H9 (cell line): Measurements from ENCODE around the gene CDKL1. TPM values are rescaled to one million over a fixed set of nuclear protein-coding genes. Genes with fewer than 3 reads are reported as not detected.

Experiments used
- DNase-seq: peaks from one replicate; pipeline ENCODE4 v3.0.0-alpha.2; 2017
- H2AFZ ChIP-seq: one replicate; pipeline ENCODE4 v1.6.1; 2013; ENCODE audit warnings: mild to moderate bottlenecking, low read length, control low read depth, moderate library complexity
- H2AK5ac ChIP-seq: 2 replicates; pipeline ENCODE4 v1.6.1; 2013; ENCODE audit warnings: low read length, control low read depth, mixed read lengths; ENCODE audit not compliant: insufficient read length
- H2BK120ac ChIP-seq: one replicate; pipeline ENCODE4 v1.6.1; 2013; ENCODE audit warnings: low read depth, mild to moderate bottlenecking, low read length, control low read depth, inconsistent platforms; ENCODE audit not compliant: poor library complexity, severe bottlenecking
- H2BK12ac ChIP-seq: 2 replicates; pipeline ENCODE4 v1.6.1; 2013; ENCODE audit warnings: low read length, control low read depth, mixed read lengths, low read depth; ENCODE audit not compliant: insufficient read length
- H2BK15ac ChIP-seq: 2 replicates; pipeline ENCODE4 v1.6.1; 2013; ENCODE audit warnings: low read depth, low read length, control low read depth
- H2BK20ac ChIP-seq: one replicate; pipeline ENCODE4 v1.6.1; 2013; ENCODE audit warnings: low read depth, mild to moderate bottlenecking, low read length, control low read depth, inconsistent platforms; ENCODE audit not compliant: poor library complexity, severe bottlenecking
- H2BK5ac ChIP-seq: 2 replicates; pipeline ENCODE4 v1.6.1; 2013; ENCODE audit warnings: low read length, control low read depth, mixed read lengths; ENCODE audit not compliant: insufficient read length
- H3K14ac ChIP-seq: 2 replicates; pipeline ENCODE4 v1.6.1; 2013; ENCODE audit warnings: low read length, control low read depth; ENCODE audit not compliant: insufficient read depth
- H3K18ac ChIP-seq: 2 replicates; pipeline ENCODE4 v1.6.1; 2013; ENCODE audit warnings: low read depth, mild to moderate bottlenecking, mixed read lengths, low read length, control low read depth; ENCODE audit not compliant: insufficient read length
- H3K23ac ChIP-seq: 2 replicates; pipeline ENCODE4 v1.6.1; 2013; ENCODE audit warnings: low read length, control low read depth, mixed read lengths, low read depth; ENCODE audit not compliant: insufficient read length
- H3K23me2 ChIP-seq: 2 replicates; pipeline ENCODE4 v1.6.1; 2013; ENCODE audit warnings: low read depth, mild to moderate bottlenecking, mixed read lengths, low read length, control low read depth; ENCODE audit not compliant: insufficient read length, poor library complexity, severe bottlenecking
- H3K27ac ChIP-seq: 2 replicates; pipeline ENCODE4 v1.5.1; 2013; ENCODE audit warnings: low read length, control low read depth, mixed read lengths, low read depth; ENCODE audit not compliant: insufficient read length
- H3K27me3 ChIP-seq: 2 replicates; pipeline ENCODE4 v1.6.1; 2013; ENCODE audit warnings: low read length, control low read depth, inconsistent platforms; ENCODE audit not compliant: insufficient read depth
- H3K4ac ChIP-seq: 2 replicates; pipeline ENCODE4 v1.6.1; 2013; ENCODE audit warnings: low read depth, mild to moderate bottlenecking, control low read depth, inconsistent platforms, low read length, moderate library complexity
- H3K4me1 ChIP-seq: 2 replicates; pipeline ENCODE4 v1.6.1; 2013; ENCODE audit warnings: low read length, control low read depth, inconsistent platforms; ENCODE audit not compliant: insufficient read depth
- H3K4me2 ChIP-seq: 2 replicates; pipeline ENCODE4 v1.6.1; 2013; ENCODE audit warnings: low read length, control low read depth, mixed read lengths; ENCODE audit not compliant: insufficient read length, insufficient read depth
- H3K56ac ChIP-seq: 2 replicates; pipeline ENCODE4 v1.6.1; 2013; ENCODE audit warnings: low read depth, mild to moderate bottlenecking, mixed read lengths, low read length, control low read depth; ENCODE audit not compliant: insufficient read length
- H3K79me1 ChIP-seq: 2 replicates; pipeline ENCODE4 v1.6.1; 2013; ENCODE audit warnings: low read depth, mild to moderate bottlenecking, moderate library complexity, low read length, control low read depth, inconsistent platforms; ENCODE audit not compliant: insufficient read depth, poor library complexity, severe bottlenecking
- H3K79me2 ChIP-seq: 2 replicates; pipeline ENCODE4 v1.6.1; 2013; ENCODE audit warnings: low read length, control low read depth, inconsistent platforms; ENCODE audit not compliant: insufficient read depth
- H3K9ac ChIP-seq: 2 replicates; pipeline ENCODE4 v1.6.1; 2013; ENCODE audit warnings: low read length, control low read depth, mixed read lengths; ENCODE audit not compliant: insufficient read length; ENCODE audit errors: extremely low read depth
- H3K9me3 ChIP-seq: one replicate; pipeline ENCODE4 v1.6.1; 2013; ENCODE audit warnings: low read depth, low read length, inconsistent platforms; ENCODE audit not compliant: control insufficient read depth
- H3T11ph ChIP-seq: one replicate; pipeline ENCODE4 v1.6.1; 2013; ENCODE audit warnings: mild to moderate bottlenecking, low read length, control low read depth, inconsistent platforms
- H4K20me1 ChIP-seq: one replicate; pipeline ENCODE4 v1.6.1; 2013; ENCODE audit not compliant: control insufficient read depth, insufficient read length, insufficient read depth
- H4K5ac ChIP-seq: 2 replicates; pipeline ENCODE4 v1.6.1; 2013; ENCODE audit warnings: low read depth, mild to moderate bottlenecking, mixed read lengths, low read length, control low read depth; ENCODE audit not compliant: insufficient read length
- H4K8ac ChIP-seq: replicated peaks from 2 replicates; pipeline ENCODE4 v1.6.1; 2013; ENCODE audit warnings: low read length, control low read depth, mixed read lengths, low read depth; ENCODE audit not compliant: insufficient read length
- H4K91ac ChIP-seq: 2 replicates; pipeline ENCODE4 v1.6.1; 2013; ENCODE audit warnings: low read depth, mild to moderate bottlenecking, moderate library complexity, mixed read lengths, low read length, control low read depth; ENCODE audit not compliant: insufficient read length
- H3K27ac Mint-ChIP-seq, 3 experiments: 2 replicates in 2 of 3; 3 replicates in 1 of 3; pipeline ENCODE4 v1.8.0; 2020 to 2021; ENCODE audit warnings: mixed read lengths in 3 of 3, mild to moderate bottlenecking in 1 of 3, moderate library complexity in 1 of 3
- H3K27me3 Mint-ChIP-seq: 2 replicates; pipeline ENCODE4 v1.8.0; 2021; ENCODE audit warnings: low read depth, mild to moderate bottlenecking, moderate library complexity, mixed read lengths
- H3K36me3 Mint-ChIP-seq, 3 experiments: 2 replicates in 2 of 3; 3 replicates in 1 of 3; pipeline ENCODE4 v1.8.0; 2020 to 2021; ENCODE audit warnings: low read depth in 3 of 3, mixed read lengths in 3 of 3; ENCODE audit not compliant: insufficient read depth in 1 of 3
- H3K4me1 Mint-ChIP-seq, 2 experiments: 2 replicates each; pipeline ENCODE4 v1.8.0; 2020; ENCODE audit warnings: mixed read lengths in 2 of 2
- H3K4me3 Mint-ChIP-seq, 2 experiments: 2 replicates in 1 of 2; 3 replicates in 1 of 2; pipeline ENCODE4 v1.8.0; 2020 to 2021; ENCODE audit warnings: mild to moderate bottlenecking in 2 of 2, mixed read lengths in 2 of 2, moderate library complexity in 1 of 2
- H3K9me3 Mint-ChIP-seq, 2 experiments: 2 replicates in 1 of 2; 3 replicates in 1 of 2; pipeline ENCODE4 v1.8.0; 2020; ENCODE audit warnings: mild to moderate bottlenecking in 2 of 2, mixed read lengths in 2 of 2, moderate library complexity in 1 of 2
- CTCF ChIP-seq: fragments of 200-600 bp; sonication (generic); conservative IDR thresholded peaks from 3 replicates; pipeline ENCODE4 v1.8.0; 2021; ENCODE audit warnings: antibody characterized with exemption, mild to moderate bottlenecking
- microRNA-seq: library from miRNA; unstranded; fragments of <30 nt; microRNA quantifications from one replicate; pipeline ENCODE4, GENCODE V29; 2020; ENCODE audit warnings: borderline microRNAs expressed
- total RNA-seq: library from RNA; stranded (reverse); gene quantifications from 2 replicates; pipeline ENCODE4 v1.2.1, GENCODE V29; 2021

Gene CDKL1
- total RNA-seq, 1 experiment from 2014 or later: 0.72 TPM

- peak overlapping the region; percentile 75 for H4K5ac ChIP-seq
- no peak overlapping the region for H3K9ac ChIP-seq
- no peak overlapping the region for H3T11ph ChIP-seq
- no peak overlapping the region for H2BK20ac ChIP-seq
- no peaks in the 10 kb centered on the region for H3K4me1 Mint-ChIP-seq
- H3K23ac ChIP-seq: no peak overlapping the region
- H2BK15ac ChIP-seq: no peak overlapping the region
- no peaks in the 10 kb centered on the region for H3K4me1 ChIP-seq
- no peak overlapping the region for H4K8ac ChIP-seq
- H3K14ac ChIP-seq: no peak overlapping the region
- H3K9me3 Mint-ChIP-seq: no peaks in the 10 kb centered on the region
- H2AFZ ChIP-seq: no peak overlapping the region
- DNase-seq: no peak
- no peaks in the 10 kb centered on the region for H4K20me1 ChIP-seq
- no peaks in the 10 kb centered on the region for H3K23me2 ChIP-seq
- no peak overlapping the region for H2BK5ac ChIP-seq
- no peak overlapping the region for H3K18ac ChIP-seq
- H3K56ac ChIP-seq: no peak overlapping the region
- H4K91ac ChIP-seq: no peak overlapping the region
- H3K27ac Mint-ChIP-seq: peak overlapping the region in 2 of 3 experiments; percentile 18 to 50; a peak in 3 of 7 replicates
- no peak overlapping the region for H3K4ac ChIP-seq
- no peak overlapping the region for H3K4me3 Mint-ChIP-seq
- no peaks in the 10 kb centered on the region for H3K27me3 Mint-ChIP-seq
- no peak overlapping the region for H3K4me2 ChIP-seq
- H3K27me3 ChIP-seq: no peaks in the 10 kb centered on the region
- H2AK5ac ChIP-seq: no peak overlapping the region
- H3K79me1 ChIP-seq: no peaks in the 10 kb centered on the region
- no peak overlapping the region for H3K27ac ChIP-seq
- H2BK120ac ChIP-seq: no peak overlapping the region
- no peak for TF ChIP-seq CTCF
- H3K79me2 ChIP-seq: no peaks in the 10 kb centered on the region
- peaks cover 6 to 15% (median 7%) of the 10 kb centered on the region in 3 experiments; a peak in 5 of 7 replicates for H3K36me3 Mint-ChIP-seq
- H3K9me3 ChIP-seq: no peaks in the 10 kb centered on the region
- no peak overlapping the region for H2BK12ac ChIP-seq
These were observed 110.8 kb downstream of the CDKL1 start for GRCh38 chr14:50285861-50286260.

Small RNAs within 50 kb of the gene (microRNA-seq; reads per million reads assigned to microRNA genes)
- 0.35 reads per million for gene MIR4504

Other genes with a start within 250 kb of the CDKL1 start
- 9.4 and 9.6 TPM in 2 replicates for gene SOS2, start 165.3 kb downstream of the CDKL1 start, total RNA-seq
- gene L2HGDH, start 84.7 kb downstream of the CDKL1 start, total RNA-seq: 22.6 and 24.8 TPM in 2 replicates
- gene DMAC2L, start 84.6 kb downstream of the CDKL1 start, total RNA-seq: 22.4 TPM in 2 replicates
- gene MAP4K5, start 135.7 kb upstream of the CDKL1 start, total RNA-seq: 42.7 and 43.9 TPM in 2 replicates
- gene ATL1, start 163.3 kb upstream of the CDKL1 start, total RNA-seq: 3.0 and 3.2 TPM in 2 replicates